AG08396 (cell line): ENCODE data around the gene LYPD1.

ENCODE experiments used
- DNase-seq: peaks from one replicate; pipeline ENCODE4 v3.0.0; 2012; ENCODE audit warnings: low spot score, mixed read lengths

LYPD1 gene

DNA sequence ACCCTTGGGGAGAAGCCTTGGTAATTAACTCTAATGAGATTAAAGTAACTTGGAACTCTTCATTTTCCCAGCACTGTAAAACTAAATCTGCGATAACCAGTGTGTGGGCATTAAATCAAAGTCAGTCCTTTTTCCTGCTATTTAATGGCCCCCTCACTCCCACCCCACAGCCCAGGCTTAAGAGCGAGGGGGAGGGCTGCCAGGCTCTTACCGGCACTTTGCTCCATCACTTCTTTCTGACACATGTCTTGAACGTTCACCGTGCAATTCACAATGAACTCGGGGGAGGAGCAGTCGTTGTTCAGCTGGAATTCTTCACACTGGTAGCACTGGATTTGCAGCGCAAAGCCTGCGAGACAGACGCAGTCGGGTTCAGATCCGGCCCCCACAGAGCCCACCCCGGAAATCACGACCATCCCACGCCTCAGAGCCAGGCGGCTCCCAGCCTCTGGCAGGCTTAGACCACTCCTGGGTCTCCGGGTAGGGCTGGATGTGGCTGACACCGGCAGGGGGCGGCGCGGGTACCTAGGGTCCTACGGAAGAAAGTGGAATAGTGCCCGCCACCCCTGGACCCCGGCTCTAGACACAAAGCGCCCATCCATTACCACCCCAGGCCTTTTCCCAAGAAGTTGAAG, 1.7 kb downstream of the LYPD1 start:
- no peak for DNase-seq

DNA sequence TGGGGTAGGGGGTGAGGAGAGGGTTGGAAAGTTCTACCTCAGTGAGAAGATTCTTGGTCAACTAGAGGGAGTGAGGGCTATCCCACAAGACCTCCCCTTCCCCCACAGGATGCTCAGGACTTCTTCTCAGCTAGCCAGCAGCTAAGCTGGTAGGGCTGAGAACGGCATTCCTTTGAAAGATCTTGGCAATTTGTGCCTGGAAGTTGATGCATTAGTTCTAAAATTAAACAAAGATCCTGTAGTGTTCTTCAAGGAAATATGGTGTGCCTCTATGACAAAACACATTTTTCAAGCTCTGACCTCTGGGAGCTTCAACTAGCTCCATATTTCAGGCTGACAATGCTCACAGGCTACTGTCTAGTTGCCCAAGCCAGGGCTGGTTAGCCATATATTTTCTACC, 2.3 kb downstream of the LYPD1 start:
- DNase-seq, result no peak

DNA sequence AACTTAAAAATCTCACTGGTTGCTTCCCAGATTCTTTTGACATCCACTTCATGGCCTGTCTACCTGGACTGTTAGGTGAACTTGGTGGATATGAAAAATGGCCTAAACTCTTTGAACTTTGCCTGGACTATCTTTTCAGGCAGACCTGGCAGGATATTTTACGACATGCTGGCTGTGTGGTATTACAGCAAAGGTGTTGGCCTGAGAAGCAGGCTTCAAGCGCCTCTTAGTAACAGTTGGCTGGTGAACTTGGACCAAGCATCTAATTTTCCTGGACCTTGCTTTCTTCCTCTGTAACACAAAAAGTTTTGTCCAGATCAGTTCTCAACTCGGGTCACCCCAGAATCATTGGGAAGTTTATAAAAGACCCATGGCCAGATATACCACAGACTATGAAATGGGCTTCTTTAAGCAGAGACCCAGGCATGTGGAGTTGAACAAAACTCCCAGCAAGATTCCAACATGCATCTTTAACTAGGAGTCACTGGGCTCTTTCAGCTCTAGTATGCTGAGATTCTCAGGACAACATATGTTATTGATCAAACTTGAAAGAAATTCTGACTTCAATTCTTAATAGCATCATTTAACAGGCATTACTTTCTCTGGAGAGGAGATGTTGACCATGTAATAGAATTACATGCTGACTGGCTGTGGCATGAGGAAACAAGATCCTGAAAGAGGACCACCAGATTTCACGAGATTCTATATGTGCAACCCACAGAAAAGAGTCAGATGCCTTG, 4.4 kb downstream of the LYPD1 start:
- no peak for DNase-seq

DNA sequence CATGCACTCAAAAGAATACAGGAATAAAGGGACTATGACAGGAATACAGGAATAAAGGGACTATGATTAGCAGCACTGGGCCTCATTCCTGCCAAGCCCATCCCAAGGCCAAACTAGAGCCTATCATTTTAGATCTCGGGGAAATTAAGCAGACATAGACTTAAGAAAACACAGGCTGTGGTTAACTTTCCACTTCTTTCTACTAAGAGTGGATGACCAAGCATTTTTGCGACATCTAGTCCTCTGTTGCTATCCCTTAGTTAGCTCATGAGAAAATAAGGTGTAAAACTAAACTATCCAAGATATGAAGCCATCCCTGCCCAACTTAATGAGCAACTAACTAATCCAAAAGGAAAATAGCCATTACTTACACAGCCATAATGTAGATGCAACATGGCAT, 5.9 kb downstream of the LYPD1 start:
- no peak for DNase-seq

DNA sequence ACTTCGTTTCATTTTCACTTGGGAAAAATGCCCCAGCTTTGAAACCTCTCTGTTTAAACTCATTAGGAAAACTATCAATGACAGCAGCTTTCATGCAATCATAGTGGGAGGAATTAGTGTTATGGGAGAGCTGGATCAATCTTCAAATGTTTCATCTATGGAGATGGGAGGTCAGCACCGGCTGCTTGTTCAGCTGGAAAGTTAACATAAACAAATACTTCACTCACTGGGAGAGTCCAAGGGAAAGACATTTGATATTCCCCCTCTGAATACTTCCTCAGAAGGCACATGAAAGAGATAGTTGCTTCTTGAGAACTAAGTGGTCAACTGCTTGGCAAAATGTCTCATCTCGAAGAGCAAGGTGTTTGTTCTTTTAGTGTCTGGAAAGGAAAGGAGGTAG, 7.3 kb downstream of the LYPD1 start:
- DNase-seq, result no peak

DNA sequence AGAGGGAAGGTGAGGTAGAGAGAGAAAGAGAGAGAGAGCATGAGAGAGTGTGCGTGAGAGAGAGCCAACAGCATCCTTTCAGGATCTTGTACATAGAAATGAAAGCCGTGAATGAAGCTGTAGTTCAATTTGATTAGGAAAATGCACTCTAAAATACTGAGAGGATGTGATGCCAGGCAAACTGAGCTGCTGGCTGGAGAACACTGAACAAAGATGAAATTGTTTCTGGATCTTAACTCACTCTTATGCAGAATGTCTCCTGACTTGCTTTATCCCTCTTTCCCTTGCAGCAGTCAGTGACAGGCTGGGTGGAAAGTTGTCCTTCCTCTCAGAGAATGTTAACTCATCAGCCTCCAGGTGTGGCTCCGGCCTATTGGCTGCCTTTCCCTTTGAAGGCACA, 10.7 kb downstream of the LYPD1 start:
- no peak for DNase-seq

DNA sequence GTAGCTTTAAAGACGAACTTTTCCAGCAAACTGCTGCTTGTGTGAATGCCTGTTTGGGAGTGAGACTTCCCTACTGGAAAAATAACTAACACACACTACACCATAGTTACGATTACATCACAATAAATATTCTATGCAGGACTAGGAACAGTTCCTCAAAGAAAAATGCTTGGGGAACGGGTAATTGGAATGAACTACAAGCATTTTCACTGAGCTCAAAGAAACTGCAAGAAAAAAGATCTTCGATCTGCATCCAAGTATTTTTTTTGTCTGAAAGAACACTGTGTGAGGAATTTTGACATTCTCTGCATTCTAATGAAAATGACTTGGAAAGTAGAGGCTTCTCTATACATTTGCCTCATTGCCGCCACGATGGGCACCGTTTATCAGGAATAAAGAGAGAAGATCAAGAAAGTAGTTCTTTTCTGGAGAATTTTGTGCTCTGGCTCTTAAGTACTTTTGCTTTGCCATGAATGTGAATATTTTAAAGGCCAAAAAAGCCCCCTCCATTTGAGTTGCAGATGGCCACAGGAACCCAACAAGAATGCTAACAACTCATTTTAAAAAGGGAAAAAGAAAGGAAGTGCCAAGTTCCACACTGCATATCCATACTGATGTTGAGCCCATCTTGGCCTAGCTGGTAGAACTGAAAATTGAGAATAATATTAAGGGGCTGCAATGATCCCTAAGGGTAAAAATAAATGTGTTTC, 13.6 kb downstream of the LYPD1 start:
- DNase-seq, result no peak

DNA sequence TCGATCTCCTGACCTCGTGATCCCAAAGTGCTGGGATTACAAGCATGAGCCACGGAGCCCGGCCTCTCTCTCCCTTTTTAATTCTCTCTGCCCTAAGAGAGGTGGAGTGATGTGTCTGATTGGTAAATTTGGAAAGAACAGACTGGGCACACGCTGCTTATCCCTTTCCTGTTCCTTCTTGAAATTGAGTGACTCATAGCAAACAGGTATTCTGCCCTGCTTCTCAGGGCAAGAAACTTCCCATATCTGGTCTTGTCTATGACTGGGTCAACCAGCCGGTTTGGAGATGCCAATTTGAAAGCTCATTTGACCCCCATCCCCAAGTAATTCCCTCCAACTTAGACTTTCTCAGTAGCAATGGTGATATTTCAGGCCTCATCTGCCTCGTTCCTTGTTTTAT, 15.0 kb downstream of the LYPD1 start:
- DNase-seq, result no peak

DNA sequence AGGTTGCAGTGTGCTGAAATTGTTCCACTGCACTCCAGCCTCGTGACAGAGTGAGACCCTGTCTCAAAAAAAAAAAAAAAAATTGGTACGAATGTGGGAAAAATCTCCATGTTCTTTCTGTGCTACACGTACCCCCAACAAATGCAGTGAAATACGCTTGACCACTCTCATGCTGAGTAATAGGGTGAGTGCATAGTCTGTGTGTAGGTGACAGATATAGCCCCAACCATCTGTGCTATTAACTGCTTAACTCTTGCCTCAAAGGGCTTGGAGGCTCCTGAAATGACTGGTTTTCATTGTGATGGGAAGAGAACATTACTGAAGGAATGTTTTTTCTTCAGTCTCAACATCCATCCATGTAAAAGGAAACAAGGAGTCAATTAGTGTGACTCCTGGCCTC, 15.7 kb downstream of the LYPD1 start:
- DNase-seq, result no peak

DNA sequence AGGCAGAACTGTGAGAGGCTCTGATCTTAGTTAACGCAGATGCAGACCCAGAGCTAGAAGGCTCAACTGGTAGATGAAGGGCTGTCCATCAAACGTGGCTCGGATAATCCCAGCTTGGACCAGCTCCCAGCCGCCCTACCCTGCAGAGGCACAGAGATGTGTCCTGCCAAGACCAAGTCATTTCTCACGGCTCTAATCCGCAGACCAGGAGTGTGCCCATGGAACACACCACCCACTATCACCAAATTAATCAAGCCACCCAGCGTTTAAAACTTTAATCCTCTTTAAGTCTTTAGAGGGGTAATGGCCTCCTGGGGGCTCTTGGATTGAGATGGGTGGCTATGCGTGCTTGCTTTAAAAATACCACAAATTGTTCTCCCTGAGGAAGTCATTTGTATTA, 17.5 kb downstream of the LYPD1 start:
- no peak for DNase-seq

DNA sequence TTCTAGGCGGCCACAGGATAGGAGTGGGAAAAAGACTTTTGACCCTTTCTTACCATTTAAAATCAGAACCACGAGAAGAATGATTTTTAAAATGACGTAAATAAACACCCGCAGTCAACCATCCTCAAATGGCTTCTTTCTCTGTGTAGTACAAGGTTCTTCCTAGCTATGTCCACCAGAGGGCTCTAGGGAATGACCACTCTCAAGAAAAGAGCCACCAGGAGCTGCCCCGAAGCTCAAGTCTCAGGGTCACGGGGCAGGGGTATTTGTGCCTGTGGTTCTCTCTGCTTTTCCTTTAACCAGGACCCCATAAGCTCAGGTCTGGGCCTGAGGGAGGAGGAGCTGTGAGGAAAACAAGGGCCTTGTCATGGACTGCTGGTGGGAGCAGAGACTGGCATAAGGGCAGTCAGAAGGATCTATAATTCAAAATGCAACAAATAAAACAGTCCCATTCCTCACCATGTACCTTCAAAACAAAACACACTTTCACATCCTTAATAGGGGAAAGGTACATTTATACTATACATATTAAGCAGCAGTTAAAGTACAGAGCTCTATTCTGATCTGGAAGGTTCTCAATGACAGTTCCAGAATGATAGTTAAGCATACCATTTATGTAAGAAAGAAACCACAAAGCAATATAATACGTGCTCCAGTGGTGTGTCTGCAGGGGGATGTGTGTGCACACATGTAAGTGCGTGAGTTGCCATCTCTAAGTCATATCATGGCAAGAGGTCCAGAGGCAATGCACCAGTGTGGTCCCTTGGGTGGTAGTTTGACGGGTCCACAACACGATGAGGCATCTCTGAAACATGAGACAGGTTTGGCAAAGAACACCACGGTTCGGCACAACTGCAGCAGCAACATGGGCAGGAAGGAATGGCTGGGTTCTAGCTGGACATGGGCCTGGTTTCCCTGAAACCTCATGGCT, 18.6 kb downstream of the LYPD1 start:
- DNase-seq, result peak; percentile 51

DNA sequence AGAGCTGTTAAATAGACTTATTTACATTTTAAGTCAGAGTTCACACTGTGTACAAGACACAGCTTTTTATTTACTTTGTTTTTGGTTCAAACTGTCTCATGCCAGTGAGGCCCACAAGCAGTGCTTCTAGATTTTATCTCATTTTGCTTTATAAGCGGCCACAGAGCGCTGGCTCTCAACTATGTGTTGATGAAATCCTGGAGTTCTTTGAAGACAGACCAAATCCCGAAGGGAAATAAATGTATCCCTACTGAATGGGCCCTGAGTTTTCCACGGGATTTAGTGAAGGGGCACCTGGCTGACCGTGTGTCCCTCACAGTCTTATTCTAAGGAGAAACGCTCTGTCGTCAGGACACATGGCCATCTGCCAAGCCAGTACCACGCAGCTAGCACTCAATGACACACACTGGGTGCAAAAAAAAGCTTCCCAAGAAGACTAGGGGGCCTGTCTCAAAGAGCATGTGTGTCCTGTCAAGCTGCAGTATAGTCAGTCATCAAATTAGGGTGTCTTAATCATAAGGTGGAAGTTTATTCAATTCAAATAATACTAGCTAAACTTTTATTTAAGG, 23.4 kb downstream of the LYPD1 start:
- DNase-seq, result no peak

DNA sequence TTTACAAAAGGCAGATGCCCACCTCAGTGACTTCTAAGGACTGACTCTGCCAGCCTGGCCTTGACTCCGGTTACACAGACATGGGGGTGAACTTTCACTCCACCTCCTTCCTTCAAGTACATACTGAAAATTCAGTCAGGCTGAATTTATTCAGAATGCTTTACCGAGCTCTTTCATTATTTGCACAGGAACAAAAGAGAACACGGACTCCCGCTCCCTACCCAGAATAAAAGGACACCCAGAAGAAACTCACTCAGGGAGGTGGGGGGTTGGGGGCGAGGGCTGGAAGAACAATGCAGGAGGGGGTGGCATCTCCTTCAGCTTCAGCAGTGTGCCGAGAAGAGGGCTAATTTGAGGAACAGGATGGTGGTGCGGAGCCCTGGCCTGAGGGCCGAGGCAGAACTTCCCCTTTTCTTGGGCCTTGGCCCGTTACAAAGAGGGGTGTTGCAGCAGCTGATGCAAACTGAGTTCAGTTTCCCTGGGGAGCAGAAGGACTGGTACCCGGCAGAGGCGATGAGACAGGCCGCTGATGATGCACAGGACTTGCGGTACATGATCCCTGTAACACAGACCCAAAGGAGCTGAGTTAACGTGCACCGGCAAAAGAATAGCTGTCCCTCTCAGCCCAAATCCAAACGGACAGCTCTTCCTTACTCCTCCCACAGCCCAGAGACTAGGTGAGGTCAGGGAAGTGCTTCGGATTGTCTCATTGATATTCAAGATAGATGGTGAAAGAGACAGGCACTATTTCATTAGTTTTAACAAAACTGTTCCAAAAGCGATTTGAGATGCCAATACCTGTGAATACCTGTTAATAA, 24.1 kb downstream of the LYPD1 start:
- DNase-seq, result no peak

DNA sequence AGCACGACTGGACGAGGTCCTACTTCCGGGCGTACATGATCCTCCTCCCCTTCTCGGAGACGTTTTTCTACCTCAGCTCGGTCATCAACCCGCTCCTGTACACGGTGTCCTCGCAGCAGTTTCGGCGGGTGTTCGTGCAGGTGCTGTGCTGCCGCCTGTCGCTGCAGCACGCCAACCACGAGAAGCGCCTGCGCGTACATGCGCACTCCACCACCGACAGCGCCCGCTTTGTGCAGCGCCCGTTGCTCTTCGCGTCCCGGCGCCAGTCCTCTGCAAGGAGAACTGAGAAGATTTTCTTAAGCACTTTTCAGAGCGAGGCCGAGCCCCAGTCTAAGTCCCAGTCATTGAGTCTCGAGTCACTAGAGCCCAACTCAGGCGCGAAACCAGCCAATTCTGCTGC, 24.8 kb downstream of the LYPD1 start:
- DNase-seq, result no peak

DNA sequence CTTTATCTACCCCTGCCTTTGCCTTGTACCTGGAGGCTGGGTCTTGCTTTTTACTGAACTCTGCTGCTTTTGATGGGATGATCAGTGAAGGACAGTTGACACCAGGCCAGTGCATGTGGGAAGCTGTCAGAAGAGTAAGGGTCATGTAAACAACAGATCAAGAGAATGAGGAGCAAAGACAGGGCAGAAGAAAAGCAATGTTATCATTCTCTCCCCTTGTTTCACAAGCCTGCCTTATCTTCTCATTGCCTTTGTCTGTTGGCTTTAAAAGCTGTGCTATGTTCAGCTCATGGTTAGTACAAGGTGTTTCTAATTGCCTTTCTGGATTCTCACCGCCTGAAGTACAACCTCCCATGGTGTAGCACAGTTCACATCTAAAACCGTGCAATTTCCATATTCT, 27.6 kb downstream of the LYPD1 start:
- no peak for DNase-seq

DNA sequence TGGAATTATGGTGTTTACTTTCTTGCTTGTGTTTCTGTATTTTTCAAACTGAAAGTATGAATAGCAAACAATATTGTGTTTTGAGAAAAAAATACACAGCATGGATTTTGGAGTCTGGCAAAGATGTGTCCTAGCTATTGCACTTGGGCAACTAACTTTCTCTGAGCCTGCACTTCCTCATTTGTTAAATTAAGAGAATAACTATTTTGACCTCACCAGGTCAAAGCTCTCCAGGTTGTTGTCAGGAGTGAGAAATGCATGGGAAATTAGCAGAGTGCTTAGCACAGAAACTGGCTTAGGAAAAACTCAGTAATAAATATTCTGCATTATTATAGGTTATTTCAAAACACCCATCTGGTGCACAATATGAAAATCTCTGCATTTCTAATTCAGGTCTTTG, 28.2 kb downstream of the LYPD1 start:
- DNase-seq, result no peak

DNA sequence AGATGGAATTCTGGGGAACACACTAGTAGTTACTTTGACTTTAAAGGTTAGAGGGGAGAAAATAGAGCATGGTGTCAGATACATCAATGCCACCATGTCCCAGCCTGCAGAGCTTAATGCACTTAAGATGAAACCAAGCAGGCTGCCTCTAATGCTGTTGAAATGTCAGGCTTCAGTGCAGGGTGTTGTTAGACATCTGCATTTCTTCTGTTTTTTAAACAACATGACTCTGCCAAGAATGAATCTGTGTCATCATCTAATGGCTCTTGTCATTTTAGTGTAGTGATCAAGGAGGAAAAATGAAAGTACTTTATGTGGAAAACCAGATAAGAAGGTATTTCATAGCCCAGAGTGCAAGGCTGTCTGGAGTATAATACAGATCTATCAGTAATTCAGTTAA, 29.9 kb downstream of the LYPD1 start:
- no peak for DNase-seq

DNA sequence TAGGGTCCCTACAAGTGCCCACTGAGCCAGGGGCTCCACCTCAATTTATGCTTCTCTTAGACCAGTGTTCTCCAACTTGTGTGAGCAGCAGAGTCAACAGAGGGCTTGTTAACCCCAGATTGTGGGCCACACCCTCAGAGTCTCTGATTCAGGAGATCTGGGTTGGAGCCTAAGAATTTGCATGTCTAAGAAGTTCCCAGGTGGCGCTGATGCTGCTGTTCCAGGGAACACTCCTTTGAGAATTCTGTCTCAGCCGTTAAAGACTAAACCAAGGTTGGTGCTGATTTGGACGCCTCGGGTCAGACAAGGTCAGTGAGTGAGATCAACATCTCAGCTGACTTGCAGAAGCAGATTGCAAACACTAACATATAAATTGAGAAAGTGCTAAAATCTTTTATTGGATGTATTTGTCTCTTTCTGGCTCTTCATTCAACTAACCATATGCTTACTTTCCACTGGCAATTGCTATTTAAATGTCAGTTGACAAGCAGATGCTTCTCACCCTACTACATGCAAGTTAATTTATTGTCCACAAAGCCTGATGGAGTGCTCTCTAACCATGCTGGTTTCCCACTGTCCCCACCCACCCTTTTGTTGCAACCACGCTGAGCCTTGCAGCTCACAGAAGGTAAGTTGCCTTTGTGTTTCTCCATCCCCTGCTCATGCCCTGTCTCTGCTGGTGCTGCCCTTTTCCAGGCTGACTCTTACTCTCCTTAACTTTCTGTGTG, 31.5 kb downstream of the LYPD1 start:
- no peak for DNase-seq

DNA sequence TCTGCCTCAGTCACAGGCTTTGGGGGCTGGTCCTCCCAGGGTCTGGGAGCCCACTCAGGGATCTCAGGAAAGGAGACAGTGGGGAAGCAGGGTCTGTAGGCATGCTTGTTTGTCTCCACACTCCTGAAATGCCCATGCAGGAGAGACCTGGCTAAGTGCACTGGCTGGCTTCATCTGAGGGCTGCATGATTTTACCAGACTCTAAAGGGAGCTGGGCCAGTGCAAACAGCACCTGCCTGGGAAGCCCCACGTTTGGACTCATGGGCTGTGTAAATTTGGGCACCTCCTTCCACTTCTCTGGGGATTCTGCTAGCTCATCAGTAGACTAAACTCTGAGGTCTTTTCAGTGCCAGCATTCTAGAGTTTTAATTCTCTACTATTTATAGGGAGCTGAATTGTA, 33.7 kb downstream of the LYPD1 start:
- no peak for DNase-seq

DNA sequence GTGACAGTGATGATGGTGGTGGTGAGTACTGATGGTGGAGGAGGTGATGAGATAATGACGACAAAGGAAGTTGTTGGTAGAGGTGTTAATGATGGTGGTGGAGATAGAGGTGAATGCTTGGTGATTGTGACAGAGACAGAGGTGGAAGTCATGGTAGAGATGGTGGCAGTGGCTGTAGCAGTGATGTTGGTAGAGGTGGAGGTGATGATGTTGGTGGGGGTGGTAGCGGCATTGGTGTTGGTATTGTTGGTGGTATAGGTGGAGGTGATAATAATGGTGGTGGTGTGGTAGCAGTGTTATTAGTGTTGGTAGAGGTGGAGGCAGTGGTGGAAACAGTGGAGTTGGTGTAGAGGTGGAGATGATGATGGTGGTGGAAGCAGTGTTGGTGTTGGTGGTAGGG, 36.4 kb downstream of the LYPD1 start:
- DNase-seq, result no peak
